Medulla oblongata (tissue), 1 donor: ENCODE measurements around the gene LHX6.

ENCODE experiments used
- DNase-seq: peaks from one replicate; pipeline ENCODE4 v3.0.0-alpha.2; 2015; ENCODE audit errors: extremely low spot score

Gene LHX6

DNA sequence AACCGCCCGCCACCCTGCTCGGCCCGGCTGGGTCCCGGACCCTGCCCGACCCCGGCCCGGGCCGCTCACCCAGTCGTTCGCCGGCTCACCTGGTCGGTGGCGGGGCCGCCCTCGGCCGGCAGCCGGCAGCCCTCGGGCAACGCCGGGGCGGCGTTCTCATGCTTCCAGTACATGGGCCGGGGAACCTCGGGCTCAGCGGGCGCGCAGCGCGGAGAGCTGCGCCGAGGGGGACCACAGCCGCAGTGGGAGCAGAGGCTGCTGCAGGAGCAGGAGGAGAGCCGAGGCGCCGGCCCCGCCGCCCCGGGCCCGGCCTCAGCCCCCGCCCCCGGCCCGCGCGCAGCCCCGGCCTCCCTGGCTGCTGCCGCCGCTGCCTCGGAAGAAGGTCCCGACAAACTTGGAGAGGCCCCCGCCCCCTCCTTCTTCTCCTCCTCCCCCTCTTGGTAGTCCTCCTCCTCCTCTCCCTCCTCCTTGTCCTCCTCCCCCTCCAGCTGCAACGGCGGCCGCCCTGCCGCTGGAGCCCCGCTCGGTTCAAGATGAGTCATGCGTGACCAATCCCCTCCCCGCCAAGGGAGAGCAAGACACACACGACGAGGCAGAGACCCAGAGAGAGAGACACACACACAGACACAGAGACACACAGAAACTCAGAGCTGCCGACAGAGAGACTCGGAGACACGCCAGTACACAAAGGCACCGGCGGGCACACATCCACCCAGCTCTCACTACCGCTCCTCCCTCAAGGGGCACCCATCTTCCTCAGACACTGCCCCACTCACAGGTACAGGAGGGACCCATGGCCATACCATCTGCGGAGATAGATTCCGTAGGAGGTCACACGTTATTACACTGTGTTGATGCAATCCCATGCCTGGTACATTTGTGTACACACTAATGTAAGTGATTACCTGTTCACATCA lies at the start of gene LHX6:
Gene LHX6 (minus strand): TSS at position 390 of the 917 bp plus-strand sequence. CDS start 217 bp downstream, at position 173.
- DNase-seq, result no peak

- no peak for DNase-seq
These were observed 48.6 kb upstream of the LHX6 start for GRCh38 chr9:122277285-122277897.

DNA sequence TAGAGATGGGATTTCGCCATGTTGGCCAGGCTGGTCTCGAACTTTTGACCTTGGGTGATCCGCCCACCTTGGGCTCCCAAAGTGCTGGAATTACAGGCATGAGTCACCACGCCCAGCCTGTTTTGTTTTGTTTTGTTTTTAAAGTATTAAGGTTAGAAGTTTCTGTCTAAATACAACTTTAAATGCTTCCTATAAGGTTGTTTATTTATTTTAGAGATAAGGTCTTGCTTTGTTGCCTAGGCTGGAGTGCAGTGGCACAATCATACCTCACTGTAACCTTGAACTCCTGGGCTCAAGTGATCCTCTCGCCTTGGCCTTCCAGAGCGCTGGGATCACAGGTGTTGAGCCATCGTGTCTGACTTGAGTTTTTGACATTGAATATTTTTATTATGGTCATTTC lies 47.3 kb upstream of the LHX6 start:
- no peak for DNase-seq

DNA sequence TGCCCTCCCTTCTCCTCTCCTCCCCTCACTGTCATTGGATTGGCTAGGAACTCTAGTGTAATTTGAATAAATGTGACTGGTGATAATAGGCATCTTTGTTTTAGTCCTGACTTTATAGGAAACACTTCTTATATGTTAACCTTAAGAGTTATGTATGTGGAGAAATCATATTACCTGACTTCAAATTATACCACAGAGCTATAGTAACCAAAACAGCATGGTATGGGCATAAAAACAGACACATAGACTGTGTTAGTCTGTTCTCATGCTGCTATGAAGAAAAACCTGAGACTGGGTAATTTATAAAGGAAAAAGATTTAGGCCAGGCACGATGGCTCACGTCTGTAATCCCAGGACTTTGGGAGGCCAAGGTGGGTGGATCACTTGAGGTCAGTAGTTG lies 45.3 kb upstream of the LHX6 start:
- DNase-seq, result no peak

DNA sequence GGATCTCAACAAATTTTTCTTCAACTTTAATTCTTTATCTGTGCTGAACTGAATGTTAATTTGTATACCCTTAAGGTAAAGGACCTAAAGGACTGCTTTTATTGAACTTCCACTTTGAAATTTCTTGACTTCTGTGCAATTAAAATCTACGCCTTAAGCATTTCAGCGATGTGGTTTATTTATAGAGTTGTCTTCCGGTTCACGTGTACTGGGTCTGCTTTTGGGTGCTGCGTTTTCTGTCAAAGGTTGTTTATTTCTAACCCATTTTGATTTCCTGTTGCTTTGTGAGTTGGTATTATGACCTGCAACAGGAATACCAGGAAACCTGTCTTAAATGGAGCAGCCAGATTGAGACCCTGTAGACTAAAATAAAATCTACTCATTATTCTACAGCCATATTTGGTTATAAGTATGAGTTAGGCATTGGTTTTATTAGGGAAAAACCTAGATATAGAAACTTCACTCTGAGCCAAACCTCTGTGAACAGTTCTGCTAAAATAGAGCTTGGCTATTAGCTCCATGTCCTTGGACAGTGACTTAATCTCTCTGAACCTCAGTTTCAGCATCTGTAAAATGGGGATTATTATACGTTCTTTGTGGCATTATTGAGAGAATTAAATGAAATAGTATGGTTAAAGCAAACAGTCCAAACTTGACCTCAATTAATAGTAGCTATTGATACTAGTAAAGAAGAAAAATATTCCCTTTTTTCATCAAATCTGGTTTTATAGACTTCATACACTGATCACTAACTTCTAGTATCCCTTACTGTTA lies 39.5 kb upstream of the LHX6 start:
- DNase-seq, result no peak

- DNase-seq, result peak; percentile 53
These were observed 36.6 kb upstream of the LHX6 start for GRCh38 chr9:122265149-122265915.

DNA sequence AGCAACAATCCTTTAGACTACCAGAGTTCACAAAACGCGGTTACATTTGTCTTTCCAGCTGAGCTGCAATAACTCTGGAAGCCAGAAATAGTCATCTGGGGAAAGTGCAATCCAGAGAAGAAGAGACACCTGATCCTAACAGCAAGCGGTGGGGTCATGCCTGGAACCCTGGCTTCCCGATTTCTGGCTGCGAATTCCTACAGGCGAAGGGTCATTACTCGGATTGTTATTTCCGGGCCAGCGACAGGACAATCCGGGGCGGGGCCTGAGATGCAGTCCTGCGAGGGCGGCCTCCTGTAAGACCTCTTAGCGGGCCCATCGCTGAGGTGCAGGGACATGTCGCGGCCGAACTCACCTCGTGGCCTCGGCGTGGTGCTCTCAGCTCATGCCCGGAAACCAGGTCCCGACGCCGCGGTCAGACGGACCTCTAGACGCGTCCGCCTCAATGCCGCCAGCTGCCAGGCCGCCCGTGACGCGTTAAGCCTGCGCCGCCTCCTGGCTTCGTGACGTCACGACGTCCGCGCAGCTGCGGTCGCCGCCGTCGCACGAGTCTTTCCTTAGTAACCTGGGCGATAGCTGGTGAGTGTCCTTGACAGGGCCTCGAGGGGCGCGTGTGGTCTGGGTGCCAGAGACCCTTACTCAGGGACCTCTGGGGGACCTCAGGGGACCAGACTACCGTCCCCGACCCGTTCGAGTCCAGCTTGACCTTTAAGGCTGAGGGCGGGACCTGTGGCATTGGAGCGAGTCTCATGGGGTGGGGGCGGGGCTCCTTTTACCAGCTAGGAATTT lies 35.8 kb upstream of the LHX6 start, which contains the start of the genes MRRF and RBM18:
Gene MRRF (plus strand): TSS at position 523 of the 789 bp plus-strand sequence. CDS start 6,010 bp downstream, outside the sequence.
Gene RBM18 (minus strand): TSS at position 481 of the 789 bp plus-strand sequence. CDS start 3,348 bp downstream, outside the sequence.
- DNase-seq, result peak; percentile 85

- no peak for DNase-seq
These were observed 35.1 kb upstream of the LHX6 start for GRCh38 chr9:122263699-122264349.

DNA sequence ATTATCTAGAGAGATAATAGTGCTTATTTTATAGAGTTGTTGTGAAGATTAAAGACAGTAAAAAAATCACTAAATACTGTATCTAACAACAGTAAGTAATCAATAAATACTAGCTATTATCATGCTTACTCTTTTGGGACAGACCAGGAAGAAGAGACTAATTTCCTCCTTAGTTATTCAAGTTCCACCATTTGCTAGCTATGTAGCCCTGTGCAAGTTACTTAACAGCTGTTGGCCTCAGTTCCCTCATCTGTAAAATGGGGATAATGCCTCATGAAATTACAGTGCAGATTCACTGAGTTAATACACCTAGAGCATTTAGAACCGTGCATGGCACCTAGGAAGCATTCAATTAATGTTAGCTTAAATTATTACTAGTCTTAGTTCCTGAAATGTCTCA lies 33.3 kb upstream of the LHX6 start:
- DNase-seq, result no peak

DNA sequence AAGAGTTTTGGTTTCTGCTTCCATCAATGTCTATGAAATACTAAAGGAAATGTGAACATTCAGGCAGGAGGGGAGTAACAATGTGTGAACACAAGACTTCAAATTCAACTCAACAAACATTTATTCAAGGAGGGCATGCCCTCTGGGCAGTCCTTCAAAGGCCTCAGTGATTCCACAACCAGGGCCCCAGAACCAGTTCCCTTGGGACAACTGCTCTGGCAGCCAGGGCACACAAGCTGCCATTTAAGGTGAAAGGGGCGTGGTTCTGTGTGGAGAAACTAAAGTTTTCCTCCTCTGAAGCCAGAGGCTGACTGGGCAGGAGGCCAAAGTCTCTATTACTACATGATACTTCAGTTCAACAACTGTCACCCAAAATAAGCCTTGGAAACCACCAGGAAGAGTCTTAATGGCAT lies 32.7 kb upstream of the LHX6 start:
- no peak for DNase-seq

DNA sequence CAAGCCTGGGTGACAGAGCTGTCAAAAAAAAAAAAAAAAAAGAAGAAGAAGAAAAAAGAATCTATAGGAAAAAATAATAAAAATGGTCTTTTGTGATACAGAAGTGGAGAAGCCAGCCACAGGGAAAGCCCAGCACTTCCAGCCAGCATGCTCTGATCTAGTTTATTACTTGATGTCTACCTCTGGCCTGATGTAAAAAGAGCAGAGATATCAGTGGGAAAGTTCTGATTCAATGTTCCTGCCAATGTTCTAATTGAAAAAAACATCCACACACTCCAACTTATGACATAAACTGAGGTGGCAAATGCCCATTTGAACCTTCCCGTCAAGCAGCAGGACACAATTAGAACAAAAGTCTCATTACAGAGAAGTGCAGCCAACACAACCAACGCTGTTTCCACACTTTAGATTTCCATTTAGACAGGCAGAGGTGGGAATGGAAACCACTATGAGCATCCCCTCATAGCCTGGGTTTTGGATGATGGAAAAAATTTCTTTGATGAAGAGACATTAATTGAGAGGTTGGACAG lies 30.2 kb upstream of the LHX6 start:
- DNase-seq, result no peak

GRCh38 chr9:122256206-122256605 lies 27.4 kb upstream of the LHX6 start:
- DNase-seq, result no peak

- no peak for DNase-seq
These were observed 26.0 kb upstream of the LHX6 start for GRCh38 chr9:122254761-122255160.

- no peak for DNase-seq
These were observed 24.0 kb upstream of the LHX6 start for GRCh38 chr9:122252796-122253195.

GRCh38 chr9:122251351-122251750 lies 22.6 kb upstream of the LHX6 start:
- peak; percentile 56 for DNase-seq

GRCh38 chr9:122248448-122248865 lies 19.7 kb upstream of the LHX6 start:
- no peak for DNase-seq

DNA sequence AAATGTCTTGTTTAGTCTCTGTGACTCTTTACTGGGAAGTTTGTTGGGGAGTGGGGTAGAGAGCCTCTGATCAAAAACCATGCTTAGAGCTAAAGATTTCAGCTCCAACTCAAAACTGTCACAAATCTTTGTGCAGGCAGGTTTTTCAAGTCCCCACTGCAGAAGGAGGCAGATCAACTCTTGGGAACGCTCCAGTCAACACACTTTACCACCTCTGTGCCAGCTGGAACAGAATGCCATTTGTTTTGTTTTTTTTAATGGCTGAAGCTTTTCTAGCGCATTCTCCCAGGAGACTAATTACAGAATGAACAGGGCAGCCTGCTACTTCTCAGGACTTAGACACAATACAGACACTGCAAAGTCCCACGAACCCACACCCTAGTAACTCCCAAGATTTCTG lies 17.9 kb upstream of the LHX6 start:
- peak; percentile 50 for DNase-seq

- no peak for DNase-seq
These were observed 15.6 kb upstream of the LHX6 start for GRCh38 chr9:122244349-122244748.

DNA sequence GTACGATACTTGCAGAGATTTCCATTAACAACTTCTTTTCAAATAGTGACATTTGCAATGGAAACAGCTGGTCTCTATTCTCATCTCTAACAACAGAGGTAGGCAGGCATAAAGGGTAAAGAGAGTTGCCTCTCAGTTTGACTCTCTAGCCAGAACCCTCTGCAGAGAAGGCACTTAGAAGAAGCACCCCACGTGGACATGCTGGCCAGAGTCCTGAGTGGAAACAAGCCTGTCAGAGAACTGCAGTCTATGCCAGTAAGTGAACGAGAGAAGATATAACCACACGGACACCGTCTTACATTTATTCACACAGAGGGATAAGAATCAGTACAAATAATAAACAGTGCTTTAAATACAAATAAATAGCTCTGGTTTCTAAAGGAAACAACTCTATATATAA lies 11.0 kb upstream of the LHX6 start:
- DNase-seq, result peak; percentile 68

GRCh38 chr9:122236681-122237080 lies 7.9 kb upstream of the LHX6 start:
- DNase-seq, result no peak
